C4-2B (cell line): ENCODE results near the gene MEGF10.

Experiments
- H3K27ac ChIP-seq: fragments of 450-650 bp; 2 replicates; pipeline ENCODE4 v1.5.1; 2017
- CTCF ChIP-seq: fragments of 450-650 bp; conservative IDR thresholded peaks from 2 replicates; pipeline ENCODE4 v1.5.1; 2017; ENCODE audit warnings: mild to moderate bottlenecking
- ZFX ChIP-seq: fragments of 450-650 bp; IDR thresholded peaks from 2 replicates; pipeline ENCODE4 v1.6.1; 2017

The MEGF10 gene

GRCh38 chr5:127343313-127343712 is 52.7 kb downstream of the MEGF10 start:
- TF ChIP-seq CTCF (no peak), ZFX (no peak)

GRCh38 chr5:127343866-127344265 is 53.3 kb downstream of the MEGF10 start:
- TF ChIP-seq CTCF (no peak), ZFX (no peak)
- no peak overlapping the region for H3K27ac ChIP-seq

More at GRCh38 chr5:127343313-127343712, 52.7 kb downstream of the MEGF10 start:
- no peak overlapping the region for H3K27ac ChIP-seq

- TF ChIP-seq CTCF (no peak), ZFX (no peak)
- H3K27ac ChIP-seq = no peak overlapping the region
Measured at GRCh38 chr5:127344931-127345330, 54.3 kb downstream of the MEGF10 start.

GRCh38 chr5:127351418-127351817 is 60.8 kb downstream of the MEGF10 start:
- TF ChIP-seq ZFX (no peak), CTCF (no peak)
- no peak overlapping the region for H3K27ac ChIP-seq

DNA sequence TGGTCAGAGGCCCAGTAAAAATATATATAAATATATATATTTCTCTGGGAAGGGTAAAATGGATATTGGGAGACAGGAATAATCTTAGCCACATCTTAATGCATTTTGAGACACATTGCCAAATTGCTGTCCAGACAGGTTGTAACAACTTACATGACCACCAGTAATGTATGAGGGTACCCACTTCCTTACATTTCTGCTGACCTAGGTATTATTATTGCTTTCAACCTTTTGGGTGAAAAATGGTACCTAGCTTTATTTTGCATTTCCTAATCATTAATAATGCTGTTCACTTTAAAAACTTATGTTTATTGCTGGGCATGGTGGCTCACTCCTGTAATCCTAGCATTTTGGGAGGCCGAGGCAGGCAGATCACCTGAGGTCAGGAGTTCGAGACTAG is 61.5 kb downstream of the MEGF10 start:
- TF ChIP-seq CTCF (no peak), ZFX (no peak)
- no peak overlapping the region for H3K27ac ChIP-seq

DNA sequence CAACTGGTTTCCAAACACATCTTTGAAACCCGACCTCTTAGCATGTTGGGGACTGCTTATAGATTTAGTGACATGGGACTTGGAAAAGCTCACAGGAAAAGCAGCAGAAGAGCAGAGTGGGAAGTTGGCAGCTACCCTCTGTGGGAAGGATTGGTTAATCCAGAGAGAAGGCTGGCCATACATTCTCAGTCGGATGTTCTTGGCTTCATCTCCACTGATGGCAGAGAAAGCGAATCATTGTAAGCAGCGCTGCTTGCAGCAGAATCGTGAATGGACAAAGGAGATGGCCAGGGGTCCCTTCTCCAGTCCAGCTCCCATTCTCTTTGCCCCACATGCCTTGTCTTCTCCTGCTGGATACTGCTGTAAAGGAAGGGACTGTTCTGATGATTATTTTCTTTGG is 62.7 kb downstream of the MEGF10 start:
- no peak overlapping the region for H3K27ac ChIP-seq
- no peak for TF ChIP-seq ZFX
- no peak for TF ChIP-seq CTCF

- no peak overlapping the region for H3K27ac ChIP-seq
- TF ChIP-seq ZFX = no peak
- no peak for TF ChIP-seq CTCF
Measured at GRCh38 chr5:127353796-127354195, 63.2 kb downstream of the MEGF10 start.
